Nucleus accumbens (tissue), 56 donors: ENCODE results near the gene PHACTR1.

Source experiments
- DNase-seq, 56 donors: peaks; one replicate each; lab custom pipeline; 2025; lab: John Stamatoyannopoulos, UW

Gene PHACTR1

DNA sequence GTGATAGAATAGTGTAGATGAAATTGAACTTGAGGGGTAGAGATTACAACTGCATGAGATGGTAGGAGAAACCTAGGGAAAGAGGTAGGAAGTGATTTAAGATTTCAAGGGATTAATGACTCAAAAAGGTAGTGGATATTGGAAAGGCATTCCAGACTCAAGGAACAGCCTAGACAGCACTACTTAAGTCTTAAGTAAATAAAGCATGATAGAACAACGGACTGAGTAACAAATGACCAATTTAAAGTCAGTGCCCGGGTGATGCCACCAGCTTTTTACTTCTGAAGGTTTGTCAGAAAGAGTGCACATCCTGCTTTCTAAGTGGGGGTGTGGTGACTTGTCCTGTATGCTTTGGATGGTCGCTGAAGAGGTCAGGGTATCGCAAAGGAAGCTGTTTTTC, 81.8 kb downstream of the PHACTR1 start:
- DNase-seq: no peak

DNA sequence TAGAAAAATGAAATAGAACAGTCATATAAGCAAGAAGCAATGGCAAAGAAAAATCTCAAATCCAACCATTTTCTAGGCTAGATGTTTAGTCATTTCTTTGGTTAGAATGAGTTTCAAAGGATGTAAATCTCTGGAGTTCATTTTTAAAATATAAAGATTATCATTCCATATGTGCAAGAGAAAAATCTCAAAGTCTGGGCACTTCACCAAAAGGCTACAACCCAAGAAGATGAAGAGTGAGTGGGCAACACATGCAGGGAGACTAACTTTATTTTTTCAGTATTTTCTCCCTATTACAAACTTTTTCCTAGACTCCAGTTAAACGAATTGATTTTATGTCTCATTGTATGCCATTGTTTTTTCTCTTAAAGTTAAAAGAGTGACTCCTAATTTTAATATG, 83.6 kb downstream of the PHACTR1 start:
- no peak for DNase-seq

DNA sequence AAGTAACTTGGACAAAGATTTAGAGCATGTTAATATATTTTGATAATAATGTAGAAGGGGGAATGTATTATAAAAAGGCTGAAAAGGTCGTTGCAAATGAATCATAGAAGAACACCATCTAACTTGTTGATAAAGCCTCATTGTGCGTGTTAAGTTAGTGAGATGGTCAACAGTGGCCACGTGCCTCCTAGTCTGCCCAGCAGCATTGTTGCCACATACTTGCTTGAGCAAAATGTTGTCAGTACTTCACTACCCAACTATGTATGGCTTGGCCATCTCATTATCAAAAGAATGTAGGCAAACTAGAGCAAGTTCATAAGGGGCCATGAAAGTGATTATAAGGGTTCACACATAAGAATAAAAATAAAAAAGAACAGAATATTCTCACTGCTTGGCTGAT, 84.6 kb downstream of the PHACTR1 start:
- DNase-seq: no peak

GRCh38 chr6:12802440-12802839, 85.9 kb downstream of the PHACTR1 start:
- no peak for DNase-seq

DNA sequence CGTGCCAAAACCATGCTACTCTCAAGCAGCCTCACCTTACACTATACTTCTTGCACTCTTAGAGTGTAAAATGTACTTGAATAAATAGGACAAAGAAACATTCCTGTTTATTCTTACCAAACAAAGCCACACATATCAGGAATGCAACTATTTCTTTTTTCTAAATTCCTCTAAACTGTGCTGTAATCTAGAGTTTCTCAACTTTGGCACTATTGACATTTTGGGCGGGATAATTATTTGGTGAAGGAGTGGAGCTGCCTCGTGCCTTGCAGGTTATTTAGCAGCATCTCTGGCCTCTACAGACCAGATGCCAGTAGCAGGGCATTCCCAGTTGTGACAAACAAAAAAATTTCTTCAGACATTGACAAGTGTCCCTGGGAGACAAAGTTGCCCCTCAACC, 86.9 kb downstream of the PHACTR1 start:
- DNase-seq: no peak

DNA sequence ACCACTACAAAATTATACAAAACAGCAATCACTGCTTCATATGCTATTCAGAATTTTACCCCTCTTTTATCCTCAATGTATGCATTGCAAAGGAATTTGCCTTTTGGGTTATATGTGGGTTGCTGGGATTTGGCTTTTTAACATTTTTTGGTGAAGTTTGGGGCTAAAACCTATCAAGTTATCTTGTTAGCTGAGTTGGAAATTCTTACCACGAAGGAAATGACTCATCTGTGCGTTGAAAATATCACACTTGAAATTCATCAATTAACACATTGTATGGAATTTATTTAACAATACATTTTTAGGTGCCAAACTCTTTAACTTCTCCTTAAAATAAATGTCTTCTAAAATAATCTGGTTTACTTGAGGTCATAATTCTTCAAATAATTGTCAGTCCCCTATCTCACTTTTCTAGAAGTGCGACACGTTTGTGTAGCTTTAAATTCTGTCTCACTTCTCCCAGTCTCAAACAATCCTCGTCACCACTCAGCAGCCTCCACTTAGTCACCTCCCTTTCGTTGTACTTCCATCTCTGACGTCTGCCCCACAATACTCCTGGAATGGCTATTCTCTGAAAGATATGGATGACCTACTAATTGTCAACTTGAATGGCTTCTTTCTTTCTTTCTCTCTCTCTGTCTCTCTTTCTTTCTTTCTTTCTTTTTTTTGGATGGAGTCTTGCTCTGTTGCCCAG, 88.5 kb downstream of the PHACTR1 start:
- no peak for DNase-seq

DNA sequence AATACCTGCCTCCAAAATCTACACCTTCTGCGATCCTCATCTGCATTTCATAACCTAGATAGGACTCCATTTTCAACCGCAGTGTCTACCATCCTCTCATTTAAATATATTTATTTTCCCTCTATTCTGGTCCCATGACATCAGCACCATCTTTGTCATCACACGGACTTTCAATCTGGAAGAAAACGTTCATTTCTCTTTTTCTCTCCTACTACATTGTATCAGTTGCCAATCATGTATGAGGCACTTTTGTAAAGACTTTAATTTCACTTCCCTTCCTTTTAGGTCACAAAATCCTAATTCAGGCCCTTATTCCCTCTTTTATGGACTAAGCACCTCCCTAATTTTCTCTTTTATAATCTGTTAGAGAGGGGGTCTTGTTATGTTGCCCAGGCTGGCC, 89.6 kb downstream of the PHACTR1 start:
- no peak for DNase-seq

DNA sequence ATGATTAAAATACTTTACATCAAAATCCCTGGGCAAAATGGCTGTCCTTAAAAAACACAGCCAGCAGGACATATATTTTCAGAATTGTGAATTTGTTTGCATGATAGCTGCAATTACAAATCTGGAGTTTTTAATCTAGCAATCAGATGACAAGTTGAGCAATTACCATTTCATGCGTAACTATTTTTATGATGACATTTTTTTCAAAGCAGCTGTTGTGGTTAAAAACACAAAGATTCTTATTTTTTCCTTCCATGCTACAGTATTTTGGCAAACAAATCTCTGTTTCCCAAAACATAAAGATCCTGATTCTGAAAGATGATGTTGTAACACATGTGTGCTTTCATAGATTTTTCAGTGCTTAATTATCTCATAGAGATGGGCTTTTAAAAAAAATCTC, 90.2 kb downstream of the PHACTR1 start:
- DNase-seq: no peak

- no peak for DNase-seq
Observed at GRCh38 chr6:12811519-12811918, 95.0 kb downstream of the PHACTR1 start.

DNA sequence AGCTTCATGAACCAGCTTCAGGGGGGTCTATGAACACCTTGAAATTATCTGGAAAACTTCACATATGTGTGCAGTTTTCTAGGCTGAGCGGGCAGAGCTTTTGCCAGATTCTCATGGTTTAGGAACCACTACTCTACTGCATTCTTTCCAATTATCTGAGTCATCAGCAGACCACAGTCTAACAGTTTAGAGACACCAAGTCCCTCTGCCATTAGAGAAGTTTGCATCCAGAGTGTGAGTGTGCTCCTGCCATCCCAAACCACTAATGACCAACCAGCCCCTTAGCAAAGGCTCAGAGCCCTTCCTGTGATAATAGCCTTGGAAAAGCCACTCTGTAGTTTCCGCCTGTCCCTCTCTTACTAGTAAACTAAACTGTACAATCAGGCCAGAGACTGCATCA, 96.8 kb downstream of the PHACTR1 start:
- no peak for DNase-seq

GRCh38 chr6:12814015-12814414, 97.4 kb downstream of the PHACTR1 start:
- DNase-seq: no peak

GRCh38 chr6:12815089-12815488, 98.5 kb downstream of the PHACTR1 start:
- no peak for DNase-seq

GRCh38 chr6:12815884-12816600, 99.5 kb downstream of the PHACTR1 start:
- no peak for DNase-seq

DNA sequence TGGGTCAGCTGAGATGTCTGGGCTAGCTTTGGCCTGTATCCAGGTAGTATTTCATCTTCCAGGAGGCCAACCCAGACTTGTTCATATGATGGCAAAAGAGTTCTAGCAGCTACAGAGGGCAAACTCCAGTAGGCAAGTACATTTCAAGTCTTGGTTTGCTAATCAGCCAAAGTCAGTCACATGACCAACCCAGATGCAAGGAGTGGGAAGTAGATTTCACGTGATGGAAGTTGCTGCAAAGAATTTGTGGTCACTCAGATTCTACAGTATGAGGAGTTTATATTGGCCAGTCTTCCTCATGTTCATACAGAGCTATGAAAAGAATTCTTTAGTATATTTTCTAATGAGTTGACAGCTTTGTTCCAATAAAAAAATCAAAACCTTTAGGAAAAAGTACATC, 101.8 kb downstream of the PHACTR1 start:
- no peak for DNase-seq

GRCh38 chr6:12823847-12824246, 107.3 kb downstream of the PHACTR1 start:
- no peak for DNase-seq

DNA sequence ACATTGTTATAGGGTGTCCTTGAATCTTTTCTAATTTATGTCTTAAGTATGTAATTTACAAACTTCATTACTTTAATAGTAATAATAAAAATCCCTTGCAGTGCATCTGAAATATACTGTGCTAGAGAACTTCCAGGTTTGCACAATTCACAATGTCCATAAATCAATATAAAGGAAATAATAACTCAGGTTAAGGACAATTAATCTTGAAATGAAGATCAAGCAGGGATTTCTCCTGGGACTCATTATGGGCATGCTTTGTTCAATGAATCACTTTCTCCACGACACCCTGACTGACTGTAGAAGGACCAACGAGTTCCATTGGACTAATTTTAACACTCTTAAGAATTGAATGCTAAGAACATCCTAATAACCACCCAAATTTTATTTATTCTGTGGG, 110.0 kb downstream of the PHACTR1 start:
- DNase-seq: no peak

DNA sequence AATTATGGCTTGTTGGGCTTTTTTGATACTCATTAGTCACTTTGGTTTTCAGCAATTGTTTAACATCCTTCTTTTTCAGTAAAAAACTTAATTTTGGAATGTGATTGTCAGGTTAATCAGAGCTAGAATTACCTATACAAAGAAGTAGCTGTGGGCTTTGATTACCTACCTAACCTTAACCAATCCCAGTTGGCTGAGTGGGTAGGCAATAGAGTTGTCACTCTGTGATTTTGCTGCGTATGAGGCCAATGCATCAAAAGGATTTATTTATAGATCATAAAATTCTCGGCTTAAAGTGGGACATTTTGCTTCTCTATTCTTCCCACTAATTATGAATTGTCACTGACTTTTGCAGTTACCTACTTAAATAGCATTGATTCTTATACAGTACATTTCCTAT, 111.4 kb downstream of the PHACTR1 start:
- peak in 10 of 56 donors; percentile 3 to 64 (median 26) for DNase-seq

DNA sequence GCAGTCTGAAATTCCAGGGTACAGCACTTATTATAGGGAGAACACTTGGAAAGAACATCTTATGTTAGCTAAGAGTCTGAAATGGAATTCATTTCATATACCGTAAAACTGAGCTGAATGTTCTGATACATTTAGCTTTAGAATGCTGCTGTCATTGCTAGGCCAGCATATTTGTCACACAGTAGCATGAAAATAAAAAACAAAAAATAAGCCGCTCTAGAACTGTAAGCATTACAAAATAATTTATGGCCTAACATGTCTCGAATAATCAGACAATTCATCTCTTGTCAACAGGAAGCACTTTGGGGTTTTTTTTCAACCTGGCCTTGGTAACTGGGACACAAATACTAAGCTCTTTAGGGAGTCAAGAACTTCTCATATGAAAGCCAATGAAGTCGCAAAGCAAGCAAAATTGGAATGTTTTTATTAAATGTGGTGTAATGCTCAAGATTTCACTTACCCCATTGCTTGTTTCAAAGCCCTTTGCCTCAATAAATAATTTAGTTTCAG, 115.7 kb downstream of the PHACTR1 start:
- no peak for DNase-seq

DNA sequence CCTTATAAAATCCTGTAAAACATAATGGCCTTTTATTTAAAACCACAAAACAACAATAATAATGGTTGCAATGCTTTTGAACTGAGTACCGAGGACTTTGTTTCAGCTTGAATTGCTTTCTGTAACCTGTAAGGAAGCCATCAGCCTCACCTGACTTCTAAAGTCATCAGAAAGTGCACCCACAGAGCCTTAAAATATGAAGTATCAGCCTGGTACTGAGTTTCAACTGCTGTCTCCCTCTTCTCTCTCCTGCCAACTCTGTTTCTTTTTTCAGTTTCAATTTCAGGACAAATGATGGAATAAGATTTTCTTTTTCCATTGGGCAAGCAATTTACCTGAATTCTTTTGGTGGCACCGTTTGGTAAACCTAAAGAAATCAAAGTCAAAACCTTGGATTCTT, 119.4 kb downstream of the PHACTR1 start:
- no peak for DNase-seq

GRCh38 chr6:12841619-12842018, 125.1 kb downstream of the PHACTR1 start:
- DNase-seq: no peak

- DNase-seq: no peak
Observed at GRCh38 chr6:12842114-12842513, 125.5 kb downstream of the PHACTR1 start.

DNA sequence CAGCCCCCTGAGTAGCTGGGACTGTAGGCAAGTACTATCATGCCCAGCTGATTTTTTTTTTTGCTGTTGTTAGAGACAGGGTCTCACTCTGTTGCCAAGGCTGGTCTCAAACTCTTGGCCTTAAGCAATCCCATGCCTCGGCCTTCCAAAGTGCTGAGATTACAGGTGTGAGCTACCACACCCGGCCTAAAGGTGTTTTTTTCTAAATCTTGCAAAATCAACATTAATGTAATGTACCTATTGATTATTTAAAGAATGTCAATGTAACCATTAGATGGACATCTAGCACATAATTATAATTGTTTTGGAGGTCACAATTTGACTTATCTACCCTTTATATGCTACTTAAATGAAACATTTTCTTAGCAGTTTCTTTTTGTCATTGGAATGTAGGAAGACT, 126.1 kb downstream of the PHACTR1 start:
- DNase-seq: no peak
